ENCODE results near the gene S1PR3.

The S1PR3 gene

DNA sequence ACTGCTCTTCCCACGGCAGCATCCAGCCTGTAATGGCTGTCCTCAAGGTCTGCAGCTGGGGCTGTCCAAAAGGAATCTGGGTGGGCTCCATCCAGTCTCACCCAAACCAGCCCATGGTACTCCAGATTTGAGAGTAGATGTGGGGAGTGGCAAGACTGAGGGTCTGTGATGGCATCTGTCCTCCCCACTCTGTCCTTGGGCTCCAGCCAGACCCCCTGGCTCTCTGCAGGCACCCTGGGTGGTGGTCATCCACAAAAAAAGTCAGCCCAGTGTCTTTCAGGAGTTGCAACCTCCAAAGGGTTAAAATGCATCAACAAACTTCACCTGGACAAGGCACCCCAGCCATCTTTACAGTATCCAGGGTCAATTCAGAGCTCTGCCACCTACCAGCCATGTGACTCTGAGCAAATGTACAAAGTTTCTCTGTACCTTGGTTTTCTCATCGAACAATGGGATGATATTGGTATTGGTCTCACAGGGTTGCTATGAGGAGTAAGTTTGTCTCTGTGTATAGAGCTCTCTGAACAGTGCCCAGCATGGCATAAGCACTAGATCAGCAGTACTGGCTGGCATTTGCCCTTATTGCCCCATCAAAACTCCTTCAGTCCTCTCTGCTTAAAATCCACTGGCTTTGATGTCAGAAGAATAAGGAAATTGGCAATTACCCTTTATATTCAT is 7.3 kb upstream of the S1PR3 start:
- DNase-seq (ENCODE audit: low read depth, low spot score) = no peak
- H3K36me3 ChIP-seq (ENCODE audit: insufficient read depth, low read length) = no peaks in the 10 kb centered on the region
- no peak overlapping the region for H3K27ac ChIP-seq
- H3K9ac ChIP-seq (ENCODE audit: insufficient read length) = no peak overlapping the region
- no peak for TF ChIP-seq POLR2AphosphoS5 (IDR thresholded peaks at IDR 0.05; ENCODE audit: borderline replicate concordance, low read depth, low read length)
- TF ChIP-seq FOXP2 (optimal IDR thresholded peaks at IDR 0.05; ENCODE audit: control extremely low read depth, extremely low read length, insufficient read depth) = no peak
- TF ChIP-seq EZH2 (IDR thresholded peaks at IDR 0.05) = no peak
- H3K4me3 ChIP-seq = no peak overlapping the region
- H3K9me3 ChIP-seq (ENCODE audit: low read depth, low read length) = no peaks in the 10 kb centered on the region

DNA sequence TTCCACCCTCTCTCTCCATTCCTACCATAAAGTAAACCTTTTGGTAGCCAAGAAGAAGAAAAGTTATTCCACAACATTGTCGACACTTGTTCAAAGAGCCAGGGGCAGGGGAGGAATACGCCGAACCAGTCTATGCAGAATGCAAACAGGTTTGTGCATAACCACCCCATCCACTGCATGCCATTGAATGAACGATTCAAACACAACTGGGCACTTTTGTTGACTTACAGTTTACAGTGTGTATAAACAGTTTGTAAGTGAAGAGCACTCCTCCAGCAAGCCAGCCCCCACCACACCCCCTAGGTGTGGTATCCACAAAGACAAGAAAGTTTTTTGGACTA is 6.8 kb upstream of the S1PR3 start:
- Histone ChIP-seq H3K9ac (ENCODE audit: insufficient read length) (no peak overlapping the region), H3K9me3 (ENCODE audit: low read depth, low read length) (no peaks in the 10 kb centered on the region), H3K27ac (no peak overlapping the region), H3K4me3 (no peak overlapping the region), H3K36me3 (ENCODE audit: insufficient read depth, low read length) (no peaks in the 10 kb centered on the region)
- no peak for DNase-seq (ENCODE audit: low read depth, low spot score)
- TF ChIP-seq FOXP2 (optimal IDR thresholded peaks at IDR 0.05; ENCODE audit: control extremely low read depth, extremely low read length, insufficient read depth) = no peak
- no peak for TF ChIP-seq EZH2 (IDR thresholded peaks at IDR 0.05)
- TF ChIP-seq POLR2AphosphoS5 (IDR thresholded peaks at IDR 0.05; ENCODE audit: borderline replicate concordance, low read depth, low read length) = no peak

DNA sequence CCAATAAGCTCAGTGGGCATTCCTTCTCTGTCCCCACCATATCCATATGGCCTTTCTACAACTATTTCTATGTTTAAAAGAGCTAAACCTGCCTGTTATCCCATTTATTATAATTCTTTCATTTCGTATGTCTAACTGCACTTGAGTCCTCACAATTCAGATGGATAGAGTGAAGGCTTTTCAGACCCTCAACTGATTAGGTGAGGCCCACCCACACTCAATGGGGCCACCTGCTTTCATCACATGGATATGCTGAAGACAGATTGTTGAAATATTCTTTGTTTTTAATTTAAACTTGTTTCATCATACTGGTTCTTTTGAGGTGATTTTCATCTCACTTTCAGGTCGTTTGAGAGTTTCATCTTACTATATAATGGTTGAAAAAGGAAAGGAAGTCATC is 5.7 kb upstream of the S1PR3 start:
- Histone ChIP-seq H3K9me3 (ENCODE audit: low read depth, low read length) (no peaks in the 10 kb centered on the region), H3K9ac (ENCODE audit: insufficient read length) (no peak overlapping the region), H3K4me3 (no peak overlapping the region), H3K27ac (no peak overlapping the region), H3K36me3 (ENCODE audit: insufficient read depth, low read length) (no peaks in the 10 kb centered on the region)
- no peak for DNase-seq (ENCODE audit: low read depth, low spot score)
- no peak for TF ChIP-seq EZH2 (IDR thresholded peaks at IDR 0.05)
- TF ChIP-seq FOXP2 (optimal IDR thresholded peaks at IDR 0.05; ENCODE audit: control extremely low read depth, extremely low read length, insufficient read depth) = no peak
- no peak for TF ChIP-seq POLR2AphosphoS5 (IDR thresholded peaks at IDR 0.05; ENCODE audit: borderline replicate concordance, low read depth, low read length)

DNA sequence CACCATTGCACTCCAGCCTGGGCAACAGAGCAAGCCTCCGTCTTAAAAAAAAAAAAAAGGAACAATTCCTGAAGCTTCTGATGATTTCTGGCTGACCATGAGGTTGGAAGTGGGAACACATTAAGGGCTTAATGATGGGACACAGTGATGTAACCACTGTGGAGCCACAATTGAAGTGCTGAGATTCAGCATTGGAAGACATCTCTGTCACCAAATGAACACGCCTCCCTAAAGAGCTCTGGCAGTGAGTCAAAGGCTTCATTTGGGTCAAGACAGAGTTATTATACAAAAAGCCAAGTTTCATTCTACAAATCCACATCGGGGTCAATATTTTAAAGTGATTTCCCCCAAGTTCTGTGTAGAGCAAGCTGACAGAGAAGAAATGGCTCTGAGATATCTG is 4.5 kb upstream of the S1PR3 start:
- Histone ChIP-seq H3K9me3 (ENCODE audit: low read depth, low read length) (no peaks in the 10 kb centered on the region), H3K27ac (no peak overlapping the region), H3K4me3 (no peak overlapping the region), H3K36me3 (ENCODE audit: insufficient read depth, low read length) (no peaks in the 10 kb centered on the region), H3K9ac (ENCODE audit: insufficient read length) (no peak overlapping the region)
- TF ChIP-seq FOXP2 (optimal IDR thresholded peaks at IDR 0.05; ENCODE audit: control extremely low read depth, extremely low read length, insufficient read depth) (no peak), POLR2AphosphoS5 (IDR thresholded peaks at IDR 0.05; ENCODE audit: borderline replicate concordance, low read depth, low read length) (no peak), EZH2 (IDR thresholded peaks at IDR 0.05) (no peak)
- DNase-seq (ENCODE audit: low read depth, low spot score) = no peak

DNA sequence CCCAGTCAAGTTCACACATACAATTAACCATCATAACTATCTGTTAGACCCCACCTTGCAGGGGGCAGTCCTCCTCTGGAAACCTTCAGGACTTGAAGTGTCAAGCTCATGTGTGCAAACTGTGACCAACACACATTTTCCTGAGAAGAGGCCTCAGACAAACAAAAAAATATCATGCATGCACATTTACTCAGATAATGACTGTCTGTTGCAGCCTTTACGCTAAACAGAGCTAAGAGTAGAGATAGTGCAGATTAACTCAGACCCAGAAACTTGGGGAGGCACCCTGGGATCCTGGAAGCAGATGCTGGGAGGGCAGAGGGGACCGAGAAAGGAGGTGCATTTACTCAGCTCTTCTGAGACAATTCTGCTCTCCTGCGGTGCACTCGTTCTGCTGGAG is 3.6 kb upstream of the S1PR3 start:
- H3K9me3 ChIP-seq (ENCODE audit: low read depth, low read length) = no peaks in the 10 kb centered on the region
- H3K4me3 ChIP-seq = no peak overlapping the region
- TF ChIP-seq FOXP2 (optimal IDR thresholded peaks at IDR 0.05; ENCODE audit: control extremely low read depth, extremely low read length, insufficient read depth) = no peak
- TF ChIP-seq EZH2 (IDR thresholded peaks at IDR 0.05) = no peak
- TF ChIP-seq POLR2AphosphoS5 (IDR thresholded peaks at IDR 0.05; ENCODE audit: borderline replicate concordance, low read depth, low read length) = no peak
- H3K9ac ChIP-seq (ENCODE audit: insufficient read length) = no peak overlapping the region
- no peaks in the 10 kb centered on the region for H3K36me3 ChIP-seq (ENCODE audit: insufficient read depth, low read length)
- no peak overlapping the region for H3K27ac ChIP-seq
- DNase-seq (ENCODE audit: low read depth, low spot score) = no peak

DNA sequence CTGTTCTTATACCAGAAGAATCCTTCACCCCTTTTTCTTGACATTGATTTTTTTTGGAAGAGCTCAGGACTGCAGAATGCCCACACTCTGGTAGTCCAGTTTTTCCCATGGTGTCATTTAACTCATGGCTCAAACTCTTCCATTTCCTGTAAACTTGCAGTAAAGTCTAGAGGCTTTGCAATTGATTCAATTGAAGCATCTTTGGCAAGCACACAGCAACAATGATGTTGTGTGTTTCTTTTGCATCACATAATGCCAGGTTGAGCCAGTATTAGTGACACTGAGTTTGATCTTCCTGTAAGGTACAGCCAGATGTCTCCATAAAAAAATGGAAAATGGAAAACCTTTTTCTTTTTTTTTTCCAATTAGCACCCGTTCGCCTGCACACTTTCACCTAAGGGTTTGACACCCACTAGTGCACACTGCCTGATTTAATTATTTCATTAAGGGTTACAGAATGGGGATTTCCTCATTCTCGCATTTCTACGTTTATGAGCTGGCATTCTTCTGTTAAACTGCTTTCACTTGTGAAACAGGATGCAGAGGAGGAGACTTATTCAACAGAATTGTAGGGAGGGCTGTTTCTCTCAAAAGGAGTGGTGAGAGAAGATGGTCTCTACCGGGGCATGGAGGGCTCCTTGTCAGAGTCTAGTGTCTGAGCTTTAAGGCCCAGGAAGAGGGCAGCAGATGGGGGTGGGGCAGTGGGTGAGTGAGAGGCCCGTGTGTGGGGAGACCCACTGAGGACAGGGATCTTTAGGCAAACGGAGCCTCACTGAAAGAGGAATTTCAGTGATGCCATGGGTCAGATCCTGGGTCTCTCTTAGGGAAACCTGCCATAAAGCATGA is 2.2 kb upstream of the S1PR3 start:
- DNase-seq (ENCODE audit: low read depth, low spot score) = no peak
- Histone ChIP-seq H3K9ac (ENCODE audit: insufficient read length) (no peak overlapping the region), H3K27ac (no peak overlapping the region), H3K4me3 (no peak overlapping the region), H3K36me3 (ENCODE audit: insufficient read depth, low read length) (no peaks in the 10 kb centered on the region), H3K9me3 (ENCODE audit: low read depth, low read length) (no peaks in the 10 kb centered on the region)
- TF ChIP-seq EZH2 (IDR thresholded peaks at IDR 0.05) (no peak), POLR2AphosphoS5 (IDR thresholded peaks at IDR 0.05; ENCODE audit: borderline replicate concordance, low read depth, low read length) (no peak), FOXP2 (optimal IDR thresholded peaks at IDR 0.05; ENCODE audit: control extremely low read depth, extremely low read length, insufficient read depth) (no peak)

DNA sequence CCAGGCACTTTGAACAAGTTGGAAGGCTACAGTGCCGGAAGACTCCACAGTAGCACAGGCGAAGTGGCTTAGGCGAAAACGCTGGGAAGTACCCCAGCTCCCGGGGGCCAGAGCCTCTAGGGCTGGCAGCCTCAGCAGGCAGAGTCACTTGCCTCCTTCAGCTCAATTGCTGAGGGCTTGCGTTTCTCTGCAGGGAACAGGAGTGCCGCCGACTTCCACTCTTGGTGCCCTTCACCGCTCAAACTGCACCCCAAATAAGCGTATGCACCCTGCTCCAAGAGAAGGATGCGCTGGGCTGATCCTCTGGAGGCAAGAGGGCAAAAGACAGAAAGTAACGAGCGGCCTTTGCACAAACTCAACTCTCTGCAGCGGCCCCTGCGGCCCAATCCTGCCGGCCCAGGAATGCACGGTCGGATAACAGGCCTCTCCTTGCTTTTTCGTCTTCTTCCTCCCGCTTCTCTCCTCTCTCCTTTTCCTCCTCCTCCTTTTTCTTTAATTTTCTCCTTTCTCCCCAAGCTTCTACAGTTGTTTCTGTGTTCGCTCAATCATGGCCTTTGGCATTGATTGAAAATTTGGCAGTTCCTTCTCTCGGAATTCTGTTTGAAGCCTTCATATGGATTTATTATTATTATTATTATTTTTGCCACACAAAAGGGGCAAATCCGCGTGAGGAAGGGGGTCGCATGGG is 1.1 kb upstream of the S1PR3 start:
- H3K9me3 ChIP-seq (ENCODE audit: low read depth, low read length) = no peaks in the 10 kb centered on the region
- no peaks in the 10 kb centered on the region for H3K36me3 ChIP-seq (ENCODE audit: insufficient read depth, low read length)
- TF ChIP-seq EZH2 (IDR thresholded peaks at IDR 0.05) (no peak), POLR2AphosphoS5 (IDR thresholded peaks at IDR 0.05; ENCODE audit: borderline replicate concordance, low read depth, low read length) (no peak), FOXP2 (optimal IDR thresholded peaks at IDR 0.05; ENCODE audit: control extremely low read depth, extremely low read length, insufficient read depth) (no peak)
- H3K4me3 ChIP-seq = no peak overlapping the region
- H3K27ac ChIP-seq = no peak overlapping the region
- no peak overlapping the region for H3K9ac ChIP-seq (ENCODE audit: insufficient read length)
- no peak for DNase-seq (ENCODE audit: low read depth, low spot score)

DNA sequence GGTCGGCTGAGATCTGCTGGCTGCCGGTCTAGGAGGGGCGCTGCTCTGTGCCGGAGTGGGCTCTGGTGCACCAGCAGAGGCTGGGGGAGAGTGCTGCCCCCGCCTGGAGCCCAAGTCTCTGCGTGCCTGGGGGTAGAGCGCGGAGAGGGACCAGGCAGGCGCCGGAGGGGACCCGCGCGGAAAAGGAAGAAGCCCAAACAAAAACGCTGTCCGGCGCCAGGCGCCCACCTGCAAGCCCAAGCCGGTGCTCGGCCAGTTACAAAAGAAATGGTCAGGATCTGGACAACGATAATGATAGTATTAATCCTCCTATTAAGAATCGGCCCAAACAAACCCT is 571 bp upstream of the S1PR3 start:
- no peak overlapping the region for H3K4me3 ChIP-seq
- no peak overlapping the region for H3K27ac ChIP-seq
- no peak overlapping the region for H3K9ac ChIP-seq (ENCODE audit: insufficient read length)

More for the DNA sequence above, 571 bp upstream of the S1PR3 start:
- no peaks in the 10 kb centered on the region for H3K36me3 ChIP-seq (ENCODE audit: insufficient read depth, low read length)
- TF ChIP-seq FOXP2 (optimal IDR thresholded peaks at IDR 0.05; ENCODE audit: control extremely low read depth, extremely low read length, insufficient read depth) (no peak), POLR2AphosphoS5 (IDR thresholded peaks at IDR 0.05; ENCODE audit: borderline replicate concordance, low read depth, low read length) (no peak), EZH2 (IDR thresholded peaks at IDR 0.05) (no peak)
- no peak for DNase-seq (ENCODE audit: low read depth, low spot score)
- no peaks in the 10 kb centered on the region for H3K9me3 ChIP-seq (ENCODE audit: low read depth, low read length)

All from SK-N-MC (cell line).